NCI-H2107 (cell line): Measurements from ENCODE around the gene STK26.
"Not testable (repeated sequence)": the region's sequence is repeated elsewhere in the genome, so short reads cannot be mapped to it uniquely, and the experiment has no call there.

Source experiments
- DNase-seq: peaks from one replicate; lab custom pipeline; 2025; lab: John Stamatoyannopoulos, UW

Gene STK26

DNA sequence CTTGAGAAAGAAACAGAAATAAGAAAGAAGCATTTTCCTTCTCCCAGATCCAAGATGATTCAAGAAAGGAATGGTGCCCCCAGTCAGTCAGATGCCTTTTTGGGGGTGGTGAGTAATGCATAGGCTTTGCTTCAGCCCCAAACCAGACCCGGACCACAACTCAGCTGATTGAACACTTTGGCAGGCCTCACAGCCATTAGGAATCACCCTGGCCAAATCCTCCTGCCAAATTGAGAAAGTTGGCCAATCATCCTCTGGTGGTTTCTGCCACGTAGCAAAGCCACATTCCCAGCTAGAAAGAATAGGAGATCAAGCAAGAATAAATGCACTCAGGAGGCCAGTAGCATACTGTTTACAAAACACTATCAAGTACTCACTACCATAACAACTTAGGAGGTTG, 71.1 kb downstream of the STK26 start:
- no peak for DNase-seq

DNA sequence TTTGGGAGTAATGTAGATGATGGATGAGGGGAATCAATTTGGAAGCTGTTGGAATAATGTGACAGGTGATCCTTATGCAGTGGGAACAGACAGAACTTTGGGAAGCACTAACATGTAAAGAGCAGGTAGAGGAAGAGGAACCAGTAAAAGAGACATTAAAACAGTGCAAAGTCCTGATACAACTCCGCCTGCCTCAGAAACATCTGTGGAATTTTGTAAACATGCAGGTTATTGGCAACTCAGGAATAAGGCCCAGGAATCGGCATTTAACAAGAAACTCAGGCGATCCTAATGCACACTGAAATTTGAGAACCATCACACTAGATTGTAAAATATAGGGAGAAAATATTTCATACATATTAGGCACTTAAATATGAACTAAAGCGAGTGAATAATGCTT, 75.6 kb downstream of the STK26 start:
- DNase-seq, result not testable (repeated sequence)

DNA sequence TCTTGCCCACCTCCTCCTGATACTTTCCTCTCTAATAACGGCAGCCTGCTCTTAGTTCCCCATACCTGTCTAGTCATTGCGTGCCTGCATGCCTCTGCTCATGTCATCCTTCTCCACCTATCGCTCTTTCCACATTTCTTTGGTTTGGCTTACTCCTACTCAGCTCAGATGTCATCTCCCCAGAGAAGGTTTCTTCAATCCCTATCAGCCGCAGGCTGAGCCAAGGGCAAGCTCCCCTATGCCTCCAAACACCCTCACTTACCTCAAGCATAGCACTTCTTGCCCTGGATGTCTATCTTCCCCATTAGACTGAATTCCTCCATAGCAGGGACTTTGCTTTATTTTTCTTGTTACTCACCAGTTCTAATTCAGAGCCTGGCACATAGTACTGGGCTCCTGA, 78.1 kb downstream of the STK26 start:
- DNase-seq, result no peak

DNA sequence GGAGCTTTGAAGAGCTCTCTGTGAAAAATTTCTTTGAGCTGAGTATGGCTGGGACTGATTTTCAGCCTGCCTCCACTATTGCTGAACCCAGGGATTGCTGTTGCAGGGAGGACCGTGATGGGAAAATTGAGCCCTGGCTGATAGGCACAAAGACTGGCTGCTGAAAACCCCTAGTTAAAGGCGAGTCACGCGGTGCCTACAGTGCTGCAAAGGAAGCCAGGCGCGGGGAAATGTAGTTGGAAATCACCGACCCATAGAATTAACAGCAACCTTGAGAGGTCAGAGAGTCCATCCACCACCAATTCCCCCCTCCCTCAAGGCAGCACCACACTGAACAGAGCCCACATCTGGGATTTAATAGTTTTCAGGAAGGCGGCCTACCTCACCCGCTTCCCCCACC, 78.7 kb downstream of the STK26 start:
- no peak for DNase-seq

DNA sequence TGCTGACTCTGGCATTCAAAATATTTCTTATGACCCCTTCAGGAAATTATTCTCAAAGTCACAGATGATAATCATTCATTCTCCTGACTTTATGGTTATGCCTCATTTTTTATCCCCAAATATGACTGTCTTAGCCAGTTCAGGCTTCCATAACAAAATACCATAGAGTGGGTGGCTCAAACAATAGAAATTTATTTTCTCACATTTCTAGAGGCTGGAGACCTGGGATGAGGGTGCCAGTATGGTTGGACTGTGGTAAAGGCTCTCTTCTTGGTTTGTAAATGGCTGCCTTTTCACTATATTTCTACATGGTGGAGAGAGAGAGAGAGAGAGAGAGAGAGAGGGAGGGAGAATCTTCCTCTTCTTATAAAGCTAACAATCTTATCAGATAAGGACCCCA, 84.2 kb downstream of the STK26 start:
- DNase-seq, result no peak

DNA sequence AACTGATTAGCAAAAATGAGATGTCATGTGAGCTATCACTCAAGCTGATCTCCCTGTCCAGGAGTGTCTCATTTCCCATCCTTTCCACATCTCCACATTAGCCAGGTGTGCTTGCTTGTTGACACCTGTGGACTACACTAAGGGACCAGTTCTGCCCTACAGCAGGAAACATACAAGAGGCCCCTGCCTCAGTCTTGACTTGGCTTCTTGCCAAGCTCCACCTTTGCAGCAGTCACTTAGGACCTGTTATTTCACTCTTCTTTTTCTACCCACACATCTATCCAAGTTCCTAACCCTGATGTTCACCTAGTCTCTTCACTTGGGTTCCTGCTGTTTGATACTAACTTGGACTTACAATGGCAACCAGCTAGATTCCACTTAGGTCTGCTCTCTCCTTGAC, 91.5 kb downstream of the STK26 start:
- peak; percentile 4 for DNase-seq

DNA sequence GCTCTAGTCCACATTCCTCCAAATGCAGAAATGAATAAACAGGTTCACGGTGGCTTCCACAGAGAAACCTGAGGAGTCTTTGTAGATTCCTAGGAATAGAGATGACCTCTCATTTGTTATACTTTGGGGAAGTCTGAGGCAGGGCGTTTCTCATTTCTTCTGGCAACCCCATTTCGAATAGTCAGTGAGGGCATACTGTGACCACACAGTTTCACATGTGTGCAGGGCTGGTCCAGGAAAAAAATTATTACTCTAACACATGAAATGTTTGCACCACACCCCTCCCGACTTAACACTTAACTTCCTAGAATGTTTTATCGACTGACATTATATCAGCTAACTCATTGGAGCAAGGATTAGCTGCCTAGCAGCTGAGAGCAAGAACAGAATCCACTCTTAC, 92.7 kb downstream of the STK26 start:
- DNase-seq, result no peak

DNA sequence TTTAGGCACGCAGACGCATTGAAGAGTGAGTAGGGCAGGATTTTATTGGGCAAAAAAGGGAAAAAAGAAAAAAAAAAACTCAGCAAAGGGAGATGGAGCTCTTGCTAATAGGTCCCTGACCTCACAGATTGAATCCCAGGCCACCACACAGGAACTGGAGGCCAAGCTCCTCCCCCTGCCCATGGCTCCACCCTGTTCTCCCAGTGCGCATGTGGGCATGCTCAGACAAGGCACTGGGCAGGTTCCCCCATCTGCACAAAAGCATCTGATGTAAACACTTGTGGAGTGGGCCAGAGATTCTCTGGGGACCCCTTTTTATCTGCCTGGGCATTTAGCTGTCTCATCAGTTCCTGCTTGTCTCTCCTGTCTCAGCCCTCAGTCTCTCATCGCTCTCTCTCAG, 95.3 kb downstream of the STK26 start:
- DNase-seq, result no peak

DNA sequence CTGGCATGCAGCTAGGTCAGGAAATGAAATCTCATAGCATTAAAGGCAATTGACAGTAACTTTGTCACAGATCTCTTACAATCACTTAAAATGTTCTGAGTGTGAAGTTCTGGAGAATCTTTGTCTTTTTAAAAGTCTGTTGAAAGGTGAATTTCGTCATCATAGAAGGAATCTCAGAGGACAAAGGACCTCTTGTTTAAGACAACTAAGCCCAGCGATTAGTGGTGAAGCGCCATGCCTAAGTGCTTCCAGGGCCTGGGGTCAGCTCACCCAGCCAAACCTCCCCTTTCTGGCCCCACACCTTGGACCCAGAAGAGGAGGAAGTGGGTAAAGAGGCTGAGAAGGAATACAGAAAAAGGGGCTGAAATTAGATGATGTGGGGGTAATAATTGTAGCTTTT, 96.2 kb downstream of the STK26 start:
- DNase-seq, result no peak

DNA sequence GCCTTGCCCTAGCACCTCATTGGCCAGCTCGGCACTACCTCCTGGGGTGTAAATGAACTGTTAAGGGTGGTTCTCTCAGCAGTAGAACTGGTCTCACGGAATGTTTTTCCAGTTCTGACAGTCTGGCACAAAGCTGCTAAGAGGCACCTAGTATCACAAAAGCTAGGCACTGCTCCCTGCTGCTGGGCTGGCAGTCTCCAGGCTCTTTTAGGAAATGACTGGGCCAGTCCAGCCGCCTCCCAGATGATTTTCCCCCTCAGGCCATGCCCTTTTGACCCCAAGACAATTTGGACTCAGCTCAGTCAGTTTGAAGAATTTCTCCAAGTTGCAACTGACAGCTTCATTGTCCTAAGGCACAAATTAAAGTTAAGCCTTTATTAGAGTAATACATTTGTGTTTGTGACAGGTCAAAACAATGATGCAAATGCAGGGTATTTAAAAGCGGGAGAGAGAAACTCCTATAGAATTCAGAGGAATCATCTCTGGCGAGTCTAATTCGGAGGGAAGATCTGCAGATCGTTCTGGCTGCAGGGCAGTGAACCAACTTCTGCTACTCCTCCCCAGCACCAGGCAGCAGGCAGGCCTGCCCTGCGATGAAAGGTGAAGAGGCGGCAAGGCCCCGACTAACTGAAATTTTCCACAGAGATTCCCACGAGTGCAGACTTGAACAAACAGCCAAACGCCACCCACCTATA, 96.9 kb downstream of the STK26 start:
- no peak for DNase-seq

DNA sequence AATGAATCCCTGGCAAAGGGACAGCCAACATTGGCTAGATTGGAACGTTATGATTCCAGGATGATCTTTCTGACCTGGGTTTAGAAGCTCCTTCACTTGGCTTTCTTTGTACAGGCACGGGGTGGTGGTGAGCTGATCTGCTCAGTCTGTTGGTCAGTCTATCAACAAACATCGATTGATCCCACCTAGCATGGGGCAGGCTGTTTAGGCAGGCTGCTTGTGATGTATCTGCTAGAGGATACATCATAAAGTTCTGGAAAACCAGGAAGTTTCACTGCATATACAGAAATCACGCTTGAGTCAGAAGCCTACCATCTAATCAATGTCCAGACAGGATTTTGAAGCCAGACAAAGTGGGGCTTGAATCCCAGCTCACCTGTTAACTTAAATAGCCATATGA, 97.8 kb downstream of the STK26 start:
- DNase-seq, result no peak
